Cardiac muscle cell (in vitro differentiated cells and primary cell): ENCODE measurements around the gene PARP11. TPM values are rescaled to one million over a fixed set of nuclear protein-coding genes. Genes with fewer than 3 reads are reported as not detected.

Experiments
- DNase-seq, 2 donors: peaks; one replicate each; pipeline versions ENCODE4 v3.0.0 to v3.0.0-alpha.2; 2010 to 2017; ENCODE audit warnings: low read depth in 1 of 2, low spot score in 1 of 2
- H3K27ac ChIP-seq: fragments of 200-600 bp; sonication (generic); 2 replicates; pipeline ENCODE4 v1.5.1; 2016
- H3K27me3 ChIP-seq: fragments of 200-600 bp; sonication (generic); 2 replicates; pipeline ENCODE4 v1.6.0; 2016; ENCODE audit warnings: control low read depth
- H3K36me3 ChIP-seq: fragments of 200-600 bp; sonication (generic); 2 replicates; pipeline ENCODE4 v1.5.1; 2016; ENCODE audit warnings: control low read depth
- H3K4me1 ChIP-seq: fragments of 200-600 bp; sonication (generic); 2 replicates; pipeline ENCODE4 v1.8.1; 2017; ENCODE audit warnings: low read depth, mild to moderate bottlenecking, mixed run types
- H3K4me3 ChIP-seq: fragments of 200-600 bp; sonication (generic); 2 replicates; pipeline ENCODE4 v1.5.1; 2016; ENCODE audit warnings: mild to moderate bottlenecking
- H3K9me3 ChIP-seq: fragments of 200-600 bp; sonication (generic); 2 replicates; pipeline ENCODE4 v1.5.1; 2017; ENCODE audit warnings: low read depth, mild to moderate bottlenecking, control low read depth
- CTCF ChIP-seq: IDR thresholded peaks from 2 replicates; pipeline ENCODE4 v1.5.1; 2012; ENCODE audit warnings: low read depth, mild to moderate bottlenecking, low read length
- polyA plus RNA-seq: library from polyadenylated mRNA; unstranded; fragments of >200 nt; fragmentation: Nextera tagmentation; extraction: Ambion mirVana; gene quantifications from 2 replicates; pipeline ENCODE4 v1.2.1, GENCODE V29; 2016
- total RNA-seq: library from RNA; depleted of rRNA; stranded (reverse); fragments of >200 nt; gene quantifications from 2 replicates; pipeline ENCODE4 v1.2.3, GENCODE V29; 2016

Gene PARP11
- total RNA-seq: 3.0 and 5.7 TPM in 2 replicates
- 2.5 and 3.0 TPM in 2 replicates for polyA plus RNA-seq

DNA sequence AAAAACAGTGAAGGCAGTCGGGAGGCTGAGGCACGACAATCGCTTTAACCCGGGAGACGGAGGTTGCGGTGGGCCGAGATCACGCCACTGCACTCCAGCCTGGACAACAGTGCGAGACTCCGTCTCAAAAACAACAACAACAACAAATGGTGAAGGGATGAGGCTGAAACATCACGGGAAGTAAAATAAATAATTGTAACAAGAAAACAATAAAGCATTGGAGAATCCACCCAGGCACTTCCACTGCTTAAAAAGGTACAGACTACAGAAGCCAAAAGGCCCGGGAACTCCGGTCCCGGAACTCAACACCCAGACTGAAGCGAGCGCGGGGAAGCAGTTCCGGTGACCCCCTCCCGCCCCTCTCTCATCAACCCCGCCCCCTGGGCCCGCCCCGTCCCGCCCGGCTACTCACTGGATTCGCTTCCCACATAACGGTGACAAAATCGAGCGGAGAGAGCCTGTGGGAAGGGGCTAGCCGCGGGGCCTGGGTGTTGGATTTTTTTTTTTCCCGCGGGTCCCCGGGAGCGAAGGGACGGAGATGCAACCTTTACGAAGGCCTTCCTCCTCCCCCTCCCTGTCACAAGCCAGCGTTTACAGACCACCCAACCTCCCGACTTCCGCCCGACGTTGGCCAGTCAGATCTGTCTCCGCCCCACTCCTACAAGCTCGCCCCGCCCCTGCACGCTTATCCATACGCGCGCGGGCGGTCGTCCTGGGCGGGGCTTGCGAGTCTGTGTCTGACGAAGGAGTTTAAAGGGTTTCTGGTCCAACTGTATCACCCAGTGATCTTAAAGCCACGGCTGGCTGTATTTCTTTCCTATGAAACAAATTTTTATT lies at the start of gene PARP11:
PARP11 (minus strand) TSS at position 600 of the 837 bp plus-strand sequence; CDS start at position 430, 170 bp downstream.
- Histone ChIP-seq H3K27ac (peak within 1 kb of the TSS; percentile 94), H3K9me3 (no peaks in the 10 kb centered on the region), H3K36me3 (no peaks in the 10 kb centered on the region), H3K27me3 (no peaks in the 10 kb centered on the region), H3K4me1 (peaks cover 13% of the 10 kb centered on the region), H3K4me3 (peak within 1 kb of the TSS; percentile 60)
- DNase-seq: peak; percentile 98
- TF ChIP-seq CTCF: no peak

- TF ChIP-seq CTCF: no peak
- H3K27me3 ChIP-seq: no peaks in the 10 kb centered on the region
- no peak for DNase-seq
- no peak overlapping the region for H3K4me3 ChIP-seq
- H3K36me3 ChIP-seq: no peaks in the 10 kb centered on the region
- no peaks in the 10 kb centered on the region for H3K9me3 ChIP-seq
- no peaks in the 10 kb centered on the region for H3K4me1 ChIP-seq
- no peak overlapping the region for H3K27ac ChIP-seq
These were observed 48.8 kb upstream of the PARP11 start for GRCh38 chr12:3922033-3922432.

- Histone ChIP-seq H3K4me1 (no peaks in the 10 kb centered on the region), H3K4me3 (no peak overlapping the region), H3K27ac (no peak overlapping the region), H3K27me3 (no peaks in the 10 kb centered on the region), H3K9me3 (no peaks in the 10 kb centered on the region), H3K36me3 (no peaks in the 10 kb centered on the region)
- no peak for TF ChIP-seq CTCF
- no peak for DNase-seq
These were observed 48.3 kb upstream of the PARP11 start for GRCh38 chr12:3921526-3921925.

GRCh38 chr12:3921151-3921471 lies 47.9 kb upstream of the PARP11 start:
- no peak for TF ChIP-seq CTCF
- H3K27ac ChIP-seq: no peak overlapping the region
- DNase-seq: no peak
- no peaks in the 10 kb centered on the region for H3K4me1 ChIP-seq
- H3K4me3 ChIP-seq: no peak overlapping the region
- no peaks in the 10 kb centered on the region for H3K36me3 ChIP-seq
- no peaks in the 10 kb centered on the region for H3K9me3 ChIP-seq
- no peaks in the 10 kb centered on the region for H3K27me3 ChIP-seq

DNA sequence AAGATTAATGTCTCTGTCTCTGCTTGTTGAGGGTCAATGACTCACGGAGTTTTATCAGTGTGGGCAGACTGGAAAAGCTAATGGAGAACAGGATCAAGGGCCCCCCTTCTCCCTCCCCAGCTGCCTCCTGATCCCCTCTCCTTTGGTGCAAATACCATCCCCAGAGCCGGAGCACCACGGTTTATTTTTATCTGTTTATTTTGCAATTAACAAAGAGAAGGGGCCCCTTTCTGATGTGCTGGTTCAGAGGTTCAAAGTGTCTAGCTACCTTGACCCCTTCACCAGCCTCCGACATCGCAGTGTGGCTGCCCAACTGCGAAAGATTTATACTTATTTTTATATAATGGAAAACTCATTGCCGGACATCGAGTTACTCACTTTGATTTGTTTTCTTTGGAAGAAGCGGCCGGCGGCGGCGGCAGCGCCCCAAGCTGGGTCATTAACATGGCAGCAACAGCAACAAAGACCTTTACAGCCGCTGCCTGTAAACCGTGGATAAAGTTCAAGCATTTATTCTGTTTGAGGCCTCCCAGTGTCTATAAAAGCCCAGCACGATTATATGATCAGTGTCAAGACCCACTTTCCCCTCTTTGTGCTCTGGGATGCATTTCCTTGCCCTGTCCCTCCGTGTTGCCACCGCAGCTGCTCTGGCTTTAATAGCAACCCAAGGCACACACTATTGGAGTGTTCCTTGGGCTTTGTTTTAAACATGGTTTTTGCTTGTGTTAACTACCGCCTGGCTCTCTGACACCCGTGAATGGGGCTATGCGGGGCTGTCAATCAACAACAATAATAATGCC lies 47.4 kb upstream of the PARP11 start:
- TF ChIP-seq CTCF: no peak
- Histone ChIP-seq H3K27ac (no peak overlapping the region), H3K4me1 (no peaks in the 10 kb centered on the region), H3K9me3 (no peaks in the 10 kb centered on the region), H3K27me3 (no peaks in the 10 kb centered on the region), H3K4me3 (no peak overlapping the region), H3K36me3 (no peaks in the 10 kb centered on the region)
- no peak for DNase-seq
